Measurements from ENCODE around the gene PROKR1.
"Not testable (repeated sequence)": the region's sequence is repeated elsewhere in the genome, so short reads cannot be mapped to it uniquely, and the experiment has no call there.

The PROKR1 gene

DNA sequence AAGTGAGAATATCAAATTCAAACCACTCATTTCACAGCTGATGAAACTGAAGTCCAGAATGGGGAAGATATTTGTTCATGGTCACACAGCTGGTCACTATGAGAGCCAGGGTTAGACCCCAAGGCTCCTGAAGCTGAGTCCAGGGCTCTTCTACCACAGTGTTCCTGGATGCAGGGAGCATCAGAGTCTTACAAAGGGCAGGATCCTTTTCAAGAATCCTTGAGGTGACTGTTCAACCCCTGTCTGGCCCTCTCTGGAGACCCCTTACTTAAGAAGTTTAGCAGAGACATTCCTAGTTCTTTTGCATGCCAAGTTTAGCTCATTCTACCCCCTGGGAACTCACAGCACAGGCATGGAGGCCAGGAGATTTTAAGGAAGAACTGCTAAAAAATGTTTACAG lies 15.7 kb downstream of the PROKR1 start:
- no peak for DNase-seq

DNA sequence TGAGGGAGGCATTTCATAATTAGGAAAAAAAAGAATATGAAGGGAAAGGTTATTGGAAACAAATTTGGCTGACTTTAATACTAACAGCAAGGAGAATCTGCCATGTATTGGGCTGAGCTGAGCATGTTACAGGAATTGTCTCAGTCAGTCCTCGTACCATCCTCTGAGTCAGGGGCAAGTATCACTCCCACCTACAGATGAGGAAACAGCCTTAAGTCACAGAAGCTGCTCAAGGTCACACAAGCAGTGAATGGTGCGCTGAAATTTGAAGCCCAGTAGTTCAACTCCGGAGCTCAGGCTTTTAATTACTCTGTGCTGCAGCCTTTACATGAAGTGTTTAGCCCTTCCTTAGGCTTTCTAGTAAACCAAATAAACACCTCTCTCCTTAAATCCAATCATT lies 17.3 kb downstream of the PROKR1 start:
- no peak for DNase-seq

DNA sequence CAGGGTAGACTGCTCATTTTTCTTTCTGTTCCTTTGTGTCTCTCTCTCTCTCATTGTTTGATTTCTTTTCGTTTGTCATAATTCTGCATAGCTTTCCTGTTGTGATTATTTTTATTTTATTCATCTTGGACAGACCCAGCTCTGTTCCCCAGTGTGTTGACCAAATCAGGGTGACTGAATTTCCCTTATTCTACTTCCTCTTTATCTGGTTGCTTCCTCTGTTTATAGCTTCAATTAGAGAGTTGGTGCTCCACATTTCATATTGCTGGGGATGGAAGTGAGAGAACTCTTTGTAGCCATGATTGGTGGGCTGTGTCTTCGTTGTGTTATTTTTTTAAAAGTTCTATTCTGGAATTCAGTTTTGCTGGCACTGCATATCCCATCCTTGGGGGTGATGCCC lies 19.1 kb downstream of the PROKR1 start:
- DNase-seq = no peak

DNA sequence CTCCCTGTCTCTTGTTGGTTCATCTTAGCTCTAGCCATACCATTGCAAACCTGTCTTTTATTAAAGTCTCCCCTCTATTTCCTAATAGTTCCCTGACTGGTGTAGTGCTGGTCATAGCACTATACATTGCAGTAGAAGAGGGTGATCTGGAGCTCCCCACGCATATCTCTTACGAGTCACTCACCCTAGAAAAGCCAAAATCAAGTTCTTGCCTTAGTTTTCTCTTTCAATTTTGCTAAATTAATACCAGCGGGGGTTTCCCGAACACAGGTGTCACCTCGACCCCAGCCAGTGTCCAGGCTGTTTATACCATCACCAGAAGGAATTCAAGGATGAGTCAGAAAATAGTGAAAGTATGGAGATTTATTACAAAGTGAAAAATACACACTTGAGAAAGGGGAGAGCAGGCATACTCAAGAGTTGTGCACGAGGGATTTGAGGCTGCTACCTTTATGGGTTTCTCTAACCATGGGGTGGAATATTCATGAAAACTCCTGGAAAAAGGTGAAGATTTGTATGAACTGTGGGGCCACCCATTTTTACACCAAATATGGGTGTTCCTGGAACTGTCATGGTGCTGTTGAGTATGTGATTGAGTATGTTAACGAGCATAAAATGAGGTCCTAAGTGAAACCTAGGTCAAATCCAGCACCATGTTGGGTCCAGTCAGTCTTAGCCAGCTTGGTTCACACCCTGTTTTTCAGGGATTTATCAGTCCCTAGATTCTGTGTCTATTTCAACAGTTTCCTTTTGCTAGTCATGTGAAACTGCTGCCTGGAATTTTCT lies 20.2 kb downstream of the PROKR1 start:
- DNase-seq = no peak

DNA sequence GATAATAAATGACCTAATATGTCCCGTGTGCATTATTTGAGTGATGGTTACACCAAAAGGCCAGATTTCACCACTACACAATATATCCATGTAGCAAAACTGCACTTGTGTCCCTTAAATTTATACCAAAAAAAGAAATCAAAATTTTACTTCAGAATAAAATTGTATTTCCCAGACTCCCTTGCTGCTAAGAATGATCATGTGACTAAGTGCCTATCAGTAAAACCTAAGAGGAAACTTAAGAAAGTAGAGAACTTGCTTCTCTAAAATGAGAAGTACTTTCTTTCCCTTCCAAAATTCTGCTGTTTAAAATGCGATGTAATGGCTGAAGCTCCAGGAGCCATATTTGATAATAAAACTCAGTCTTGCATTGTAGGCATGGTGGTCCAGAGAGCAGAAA lies 24.0 kb downstream of the PROKR1 start:
- DNase-seq = no peak

DNA sequence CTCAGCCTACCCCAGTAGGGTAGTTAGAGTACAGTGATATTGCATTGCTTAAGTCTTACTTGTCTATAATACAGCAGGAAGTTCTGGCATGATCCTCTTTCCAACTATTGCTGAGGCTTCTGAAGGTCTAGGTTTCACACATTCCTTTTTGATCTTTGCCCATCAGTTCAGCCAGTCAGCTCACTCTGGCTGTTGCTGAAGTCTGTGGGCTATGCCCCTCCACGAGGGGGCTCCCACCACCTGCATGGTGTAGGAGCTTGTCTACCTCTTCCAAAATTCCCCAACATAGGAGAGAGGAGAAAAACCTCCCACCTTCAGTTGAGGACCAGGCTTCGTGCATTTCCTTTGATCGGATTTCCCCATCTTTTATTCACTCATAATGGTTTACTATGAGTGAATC lies 26.3 kb downstream of the PROKR1 start:
- no peak for DNase-seq

DNA sequence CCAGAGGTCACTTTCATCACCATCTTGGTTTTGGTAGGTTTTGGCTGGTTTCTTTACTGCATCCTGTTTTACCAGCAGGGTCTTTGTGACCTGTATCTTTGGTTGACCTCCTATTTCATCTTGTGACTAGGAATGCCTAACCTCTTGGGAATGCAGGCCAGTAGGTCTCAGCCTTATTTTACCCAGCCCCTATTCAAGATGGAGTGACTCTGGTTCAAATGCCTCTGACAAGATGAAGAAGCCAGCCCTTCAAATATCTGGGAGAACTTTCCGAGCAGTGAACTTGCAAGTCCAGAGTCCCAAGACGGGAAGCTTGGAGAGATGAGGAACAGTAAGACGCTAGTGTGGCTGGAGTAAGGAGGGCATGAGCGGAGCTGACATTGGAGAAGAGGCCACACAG lies 28.6 kb downstream of the PROKR1 start:
- DNase-seq = no peak

DNA sequence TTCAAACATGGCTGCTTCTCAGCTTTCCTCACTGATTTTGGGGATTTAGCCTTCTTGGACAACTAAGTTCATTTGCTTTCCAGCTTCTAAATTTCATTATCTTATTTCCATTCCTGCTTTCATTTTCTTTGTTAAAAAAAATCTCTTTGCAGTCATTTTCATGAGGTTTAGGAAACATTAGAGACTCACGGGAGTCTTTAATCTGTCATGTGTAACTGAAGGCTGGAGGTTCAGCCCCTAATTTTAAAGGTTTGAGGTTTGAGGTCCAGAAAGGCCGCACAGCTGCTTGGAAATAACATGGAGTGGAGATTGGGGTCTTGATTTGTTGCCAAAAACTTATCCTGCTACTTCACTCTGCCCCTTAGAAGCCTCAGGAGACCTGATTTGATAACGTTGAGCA lies 30.3 kb downstream of the PROKR1 start:
- DNase-seq = no peak

DNA sequence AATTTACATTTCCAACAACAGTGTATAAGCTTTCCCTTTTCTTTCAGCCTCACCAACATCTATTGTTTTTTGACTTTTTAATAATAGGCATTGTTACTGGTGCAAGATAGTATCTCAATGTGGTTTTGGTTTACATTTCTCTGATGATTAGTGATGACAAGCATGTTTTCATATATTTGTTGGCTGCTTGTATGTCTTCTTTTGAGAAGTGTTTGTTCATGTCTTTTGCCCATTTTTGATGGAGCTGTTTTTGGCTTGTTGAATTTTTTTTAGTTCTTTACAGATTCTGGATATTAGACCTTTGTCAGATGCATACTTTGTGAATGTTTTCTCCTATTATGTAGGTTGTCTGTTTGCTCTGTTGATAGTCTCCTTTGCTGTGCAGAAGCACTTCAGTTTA lies 32.1 kb downstream of the PROKR1 start:
- DNase-seq = no peak

DNA sequence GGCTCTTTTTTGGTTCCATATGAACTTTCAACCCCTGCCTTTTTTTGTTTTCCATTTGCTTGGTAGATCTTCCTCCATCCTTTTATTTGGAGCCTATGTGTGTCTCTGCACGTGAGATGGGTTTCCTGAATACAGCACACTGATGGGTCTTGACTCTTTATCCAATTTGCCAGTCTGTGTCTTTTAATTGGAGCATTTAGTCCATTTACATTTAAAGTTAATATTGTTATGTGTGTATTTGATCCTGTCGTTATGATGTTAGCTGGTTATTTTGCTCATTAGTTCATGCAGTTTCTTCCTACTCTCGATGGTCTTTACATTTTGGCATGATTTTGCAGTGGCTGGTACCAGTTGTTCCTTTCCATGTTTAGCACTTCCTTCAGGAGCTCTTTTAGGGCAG lies 34.5 kb downstream of the PROKR1 start:
- DNase-seq = not testable (repeated sequence)

DNA sequence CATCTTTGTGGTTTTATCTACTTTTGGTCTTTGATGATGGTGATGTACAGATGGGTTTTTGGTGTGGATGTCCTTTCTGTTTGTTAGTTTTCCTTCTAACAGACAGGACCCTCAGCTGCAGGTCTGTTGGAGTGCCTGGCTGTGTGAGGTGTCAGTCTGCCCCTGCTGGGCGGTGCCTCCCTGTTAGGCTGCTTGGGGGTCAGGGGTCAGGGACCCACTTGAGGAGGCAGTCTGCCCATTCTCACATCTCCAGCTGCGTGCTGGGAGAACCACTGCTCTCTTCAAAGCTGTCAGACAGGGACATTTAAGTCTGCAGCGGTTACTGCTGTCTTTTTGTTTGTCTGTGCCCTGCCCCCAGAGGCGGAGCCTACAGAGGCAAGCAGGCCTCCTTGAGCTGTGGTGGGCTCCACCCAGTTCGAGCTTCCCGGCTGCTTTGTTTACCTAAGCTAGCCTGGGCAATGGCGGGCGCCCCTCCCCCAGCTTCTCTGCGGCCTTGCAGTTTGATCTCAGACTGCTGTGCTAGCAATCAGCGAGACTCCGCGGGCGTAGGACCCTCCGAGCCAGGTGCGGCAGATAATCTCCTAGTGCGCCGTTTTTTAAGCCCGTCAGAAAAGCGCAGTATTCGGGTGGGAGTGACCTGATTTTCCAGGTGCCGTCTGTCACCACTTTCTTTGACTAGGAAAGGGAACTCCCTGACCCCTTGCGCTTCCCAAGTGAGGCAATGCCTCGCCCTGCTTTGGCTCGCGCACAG lies 36.0 kb downstream of the PROKR1 start:
- peak; percentile 30 for DNase-seq

DNA sequence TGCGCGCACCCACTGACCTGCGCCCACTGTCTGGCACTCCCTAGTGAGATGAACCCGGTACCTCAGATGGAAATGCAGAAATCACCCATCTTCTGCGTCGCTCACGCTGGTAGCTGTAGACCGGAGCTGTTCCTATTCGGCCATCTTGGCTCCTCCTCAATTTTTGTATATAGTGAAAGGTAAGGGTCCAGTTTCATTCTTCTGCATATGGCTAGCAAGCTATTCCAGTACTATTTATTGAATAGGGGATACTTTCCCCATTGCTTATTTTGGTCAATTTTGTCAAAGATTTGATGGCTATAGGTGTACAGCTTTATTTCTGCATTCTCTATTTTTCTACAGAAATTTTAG lies 36.5 kb downstream of the PROKR1 start:
- DNase-seq = not testable (repeated sequence)

DNA sequence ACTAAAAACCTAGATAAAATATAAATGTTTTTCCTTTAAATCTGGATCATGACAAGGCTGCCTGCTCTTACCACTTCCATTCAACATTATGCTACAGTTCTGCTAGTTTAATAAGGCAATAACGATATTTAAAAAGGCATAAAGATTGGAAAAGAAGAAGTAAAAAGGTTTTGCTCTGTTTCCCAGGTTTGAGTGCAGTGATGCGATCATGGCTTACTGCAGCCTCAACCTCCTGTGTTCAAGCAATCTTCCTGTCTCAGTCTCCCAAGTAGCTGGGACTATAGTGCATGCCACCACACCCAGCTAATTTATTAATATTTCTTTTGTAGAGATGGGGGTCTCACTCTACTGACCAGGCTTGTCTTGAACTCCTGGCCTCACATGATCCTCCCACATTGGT lies 40.8 kb downstream of the PROKR1 start:
- no peak for DNase-seq

DNA sequence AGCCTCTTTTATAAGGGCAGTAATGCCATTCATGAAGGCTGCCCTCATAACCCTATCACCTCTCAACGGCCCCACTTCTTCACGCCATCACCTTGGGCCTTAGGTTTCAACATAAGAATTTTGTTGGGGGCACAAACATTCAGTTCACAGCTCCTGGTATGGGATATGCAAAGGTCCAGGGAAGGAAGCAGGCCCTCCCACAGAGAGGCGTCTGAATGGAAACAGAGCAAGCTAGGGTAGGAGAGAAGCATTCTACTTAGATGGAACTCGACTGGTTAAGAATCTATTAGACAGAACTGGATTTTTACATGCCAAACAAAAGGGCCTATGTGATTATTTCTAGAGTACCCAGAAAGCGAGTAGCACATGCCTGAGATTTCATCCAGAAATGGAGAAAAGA lies 42.8 kb downstream of the PROKR1 start:
- no peak for DNase-seq

DNA sequence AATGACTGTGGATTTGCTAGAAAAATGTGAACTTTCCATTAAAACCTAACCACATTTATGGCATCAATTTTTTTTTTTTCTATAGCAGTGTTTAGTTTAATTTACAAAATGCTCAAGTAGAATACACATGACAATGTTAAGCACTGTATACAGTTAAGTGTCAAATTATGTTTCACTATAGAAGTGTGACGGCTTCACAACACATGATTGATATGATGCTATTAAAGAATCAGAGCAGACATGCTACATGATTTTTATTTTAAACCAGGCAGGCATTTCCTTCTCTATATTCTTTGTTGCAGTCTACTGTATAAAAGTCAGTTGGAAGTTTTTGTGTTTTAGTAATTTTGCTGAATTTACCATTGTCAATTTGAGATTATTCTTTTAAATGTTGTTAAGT lies 43.6 kb downstream of the PROKR1 start:
- DNase-seq = no peak

DNA sequence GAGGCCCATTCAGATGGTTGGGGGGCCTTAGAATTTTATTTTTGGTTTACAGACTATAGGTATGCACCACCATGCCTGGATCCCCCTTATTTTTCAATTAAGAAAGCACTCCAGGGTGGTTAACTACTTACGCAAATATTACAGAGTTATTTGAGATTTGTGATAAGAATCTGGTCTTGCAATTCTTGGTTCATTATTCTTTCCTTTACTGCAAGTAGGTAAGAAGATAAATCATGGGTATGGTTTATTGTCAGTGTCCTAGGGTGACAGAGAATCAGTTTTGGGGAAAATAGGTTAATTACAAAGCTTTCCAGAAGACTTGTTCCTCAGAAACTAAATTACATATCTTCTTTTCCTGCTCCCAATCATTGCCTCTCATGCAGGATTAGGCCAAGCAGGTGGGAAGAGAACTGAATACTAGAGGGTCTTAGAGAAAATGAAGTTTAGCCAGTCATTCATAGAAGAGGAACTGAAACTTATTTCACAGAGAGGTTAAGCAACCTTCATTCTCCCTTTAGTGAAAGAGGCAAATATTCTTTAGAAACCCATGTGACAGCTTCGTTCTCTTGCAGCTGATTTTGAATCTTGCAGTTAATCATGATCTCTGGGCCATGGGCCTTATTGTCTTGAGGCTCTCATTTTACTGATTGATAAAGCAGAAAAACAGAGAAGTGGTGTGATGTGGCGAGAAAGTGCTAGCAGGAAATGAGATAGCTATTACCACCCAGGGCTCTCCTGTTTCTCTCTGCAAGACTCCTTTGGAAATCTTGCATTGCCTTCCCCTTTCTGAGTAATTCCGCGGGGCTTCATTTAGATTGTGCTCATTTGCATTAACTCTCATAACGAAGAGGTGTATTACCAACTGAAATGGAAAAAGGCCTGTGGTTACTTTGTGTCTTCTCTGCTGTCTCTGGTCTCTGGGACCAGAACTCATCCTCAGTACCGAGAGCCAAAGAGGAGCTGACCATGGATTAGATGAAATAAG lies 46.5 kb downstream of the PROKR1 start:
- no peak for DNase-seq

DNA sequence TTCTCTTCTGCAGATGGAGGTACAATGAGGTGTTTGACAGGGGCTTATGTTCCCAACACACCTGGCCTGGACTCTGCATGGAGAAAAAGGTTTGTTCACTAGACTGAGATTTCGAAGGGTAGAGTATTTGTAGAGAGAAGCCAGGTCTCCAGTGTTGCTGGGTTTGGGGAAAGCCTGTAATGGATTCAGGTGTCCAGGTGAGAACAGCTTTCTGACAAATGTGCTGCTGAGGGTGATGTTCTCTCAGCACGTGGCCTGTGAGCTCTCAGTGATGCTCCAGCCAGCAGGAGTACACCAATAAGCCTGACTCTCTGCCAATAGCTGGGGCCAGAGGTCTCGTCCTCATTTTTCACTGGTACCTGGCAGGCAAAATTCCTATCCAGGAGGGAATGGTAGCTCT lies 47.5 kb downstream of the PROKR1 start:
- no peak for DNase-seq

DNA sequence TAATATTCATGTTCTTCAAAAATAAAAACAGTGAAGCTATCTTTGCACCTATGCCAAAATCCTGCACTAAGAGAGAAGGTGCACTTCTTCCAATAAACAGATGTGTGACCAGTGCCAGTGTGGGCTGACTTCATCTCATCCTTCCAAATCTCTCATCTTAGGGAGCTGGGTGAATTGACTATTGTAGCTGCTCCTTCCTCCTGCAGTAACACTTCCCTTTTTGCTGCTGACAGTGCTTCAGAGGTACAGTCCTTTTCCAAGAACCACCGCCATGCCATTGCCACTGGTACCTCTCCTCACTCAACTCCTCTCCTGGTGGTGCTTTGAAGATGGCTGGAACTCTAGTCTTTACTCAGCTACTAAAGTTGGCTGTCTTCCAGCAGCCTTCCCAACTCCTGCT lies 49.1 kb downstream of the PROKR1 start:
- DNase-seq = no peak

DNA sequence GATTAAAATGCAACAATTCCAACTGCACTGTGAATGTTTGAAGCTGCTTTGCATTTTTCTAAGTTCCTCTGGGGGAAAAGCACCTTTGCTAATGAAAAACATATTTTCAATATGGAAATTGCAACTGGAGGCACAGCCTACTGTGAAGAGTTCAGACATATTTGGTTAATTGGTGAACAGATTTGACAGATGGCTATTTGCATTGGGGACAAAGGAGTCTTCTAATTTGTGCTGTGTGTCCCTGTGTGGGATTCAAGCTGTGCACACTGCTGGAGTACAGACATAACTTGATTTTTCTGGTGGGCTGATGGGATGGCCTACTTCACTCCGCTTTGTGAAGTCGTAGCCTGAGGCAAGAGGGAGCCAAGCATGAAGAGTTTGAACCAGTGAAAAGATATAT lies 50.6 kb downstream of the PROKR1 start:
- DNase-seq = no peak

DNA sequence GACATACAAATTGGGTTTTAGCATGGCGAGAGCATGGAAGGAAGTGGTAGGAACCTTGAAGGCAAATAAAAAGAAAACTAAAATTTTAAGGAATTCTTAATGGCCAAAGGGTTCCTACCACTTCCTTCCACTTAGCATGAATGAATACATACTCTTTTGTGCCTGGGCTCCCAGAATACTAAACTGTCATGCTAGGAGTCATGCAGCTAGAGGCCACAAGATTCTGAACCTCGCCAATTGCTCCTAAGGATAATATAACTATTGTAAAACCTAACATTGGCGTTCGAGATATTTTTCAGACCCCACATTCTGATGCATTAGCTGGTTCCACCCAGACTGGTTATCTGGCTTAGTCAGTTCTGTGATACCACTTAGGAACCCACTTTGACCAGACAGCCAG lies 52.6 kb downstream of the PROKR1 start:
- no peak for DNase-seq

DNA sequence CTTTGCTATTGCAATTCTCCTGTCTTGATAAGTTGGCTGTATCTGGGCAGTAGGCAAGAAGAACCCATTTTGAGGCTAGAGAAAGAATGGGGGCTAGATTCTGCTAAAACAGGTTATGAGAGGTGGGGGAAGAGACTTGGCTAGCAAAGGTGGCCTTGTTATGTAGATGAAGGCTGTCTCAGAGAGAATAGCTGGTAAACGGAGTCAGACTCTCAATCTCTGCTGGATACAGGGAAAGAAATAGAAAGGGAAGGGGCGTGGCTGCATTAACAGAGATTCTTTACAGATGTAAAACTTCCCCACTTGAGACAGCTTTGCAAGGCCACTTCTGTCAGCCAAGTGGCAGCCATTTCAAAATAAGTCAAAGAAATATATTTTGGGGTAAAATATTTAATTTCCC lies 53.2 kb downstream of the PROKR1 start:
- DNase-seq = no peak

DNA sequence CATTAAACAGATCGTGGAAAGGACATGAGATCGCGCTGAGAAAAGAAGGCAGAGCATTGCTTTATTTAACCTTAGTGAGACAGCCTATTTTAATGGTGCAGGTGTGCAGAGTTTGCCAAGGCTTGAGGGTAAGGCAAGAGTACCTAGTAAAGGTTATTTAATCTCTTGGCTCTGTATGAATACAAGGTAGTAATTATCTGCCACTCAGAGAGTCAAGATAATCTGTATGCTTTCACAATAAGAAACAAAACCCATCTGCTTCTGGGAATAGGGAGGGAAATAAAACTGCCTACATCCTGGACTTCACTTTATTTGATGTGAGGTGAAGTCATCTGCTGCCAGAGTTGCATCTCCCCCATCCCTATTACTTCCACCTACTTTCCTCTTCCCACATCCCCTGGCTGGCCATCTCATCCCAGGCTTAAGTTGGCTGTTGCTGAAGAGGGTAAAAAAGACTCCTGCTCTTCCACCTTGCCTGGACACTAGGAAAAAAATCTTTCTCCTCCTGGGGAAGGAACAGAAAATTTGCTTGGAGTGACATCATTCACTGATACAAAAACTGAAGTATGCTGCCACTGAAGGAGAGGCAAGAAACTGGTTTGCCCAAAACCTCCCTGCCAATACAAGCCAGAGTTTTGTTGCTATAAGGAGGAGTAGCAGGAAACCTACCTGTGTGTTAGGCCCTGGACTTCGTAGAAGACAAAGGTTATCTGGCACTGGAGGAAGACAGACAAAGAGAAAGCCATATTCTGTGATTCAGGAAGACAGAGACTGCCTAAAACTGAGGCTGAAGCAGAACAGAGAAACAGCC lies 55.4 kb downstream of the PROKR1 start:
- DNase-seq = no peak

DNA sequence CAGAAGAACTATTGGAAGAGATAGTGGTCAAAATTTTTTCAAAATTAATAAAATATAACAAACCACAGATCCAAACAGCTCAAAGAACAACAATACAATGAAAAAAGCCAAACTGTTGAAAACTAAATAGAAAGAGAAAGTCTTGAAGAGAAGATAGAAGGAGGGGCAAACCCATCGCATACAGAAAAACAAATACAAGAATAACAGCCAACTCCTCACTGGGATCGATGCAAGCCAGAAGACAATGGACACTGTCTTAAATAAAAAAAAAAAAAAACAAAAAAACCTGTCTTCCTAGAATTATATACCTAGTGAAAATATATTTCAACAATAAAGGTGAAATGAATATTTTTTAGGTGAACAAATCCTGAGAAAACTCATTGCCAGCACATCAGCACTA lies 57.2 kb downstream of the PROKR1 start:
- DNase-seq = no peak

Measured in CD4-positive, alpha-beta T cell treated with Interleukin-6 for 4 hours (primary cell).